ENCODE measurements around the gene IQGAP2.
"Not testable (repeated sequence)": the region's sequence is repeated elsewhere in the genome, so short reads cannot be mapped to it uniquely, and the experiment has no call there.

IQGAP2 gene

GRCh38 chr5:76737846-76738245, 334.8 kb downstream of the IQGAP2 start:
- no peak overlapping the region for H3K4me2 ChIP-seq (ENCODE audit: low read depth, low read length, poor library complexity, severe bottlenecking)
- H3K36me3 ChIP-seq (ENCODE audit: low read length): no peaks in the 10 kb centered on the region
- H3K9ac ChIP-seq (ENCODE audit: low read length): no peak overlapping the region
- no peaks in the 10 kb centered on the region for H3K9me2 ChIP-seq (replicated peaks; ENCODE audit: insufficient read depth, low read length)
- no peak for TF ChIP-seq EZH2phosphoT487 (conservative IDR thresholded peaks at IDR 0.05; ENCODE audit: low read length)
- TF ChIP-seq CTCF (IDR thresholded peaks at IDR 0.05; ENCODE audit: insufficient read depth, low read length, poor library complexity, severe bottlenecking): no peak
- no peak overlapping the region for H2AFZ ChIP-seq (ENCODE audit: low read depth, low read length, severe bottlenecking)
- no peak overlapping the region for H3K27ac ChIP-seq (ENCODE audit: low read depth, low read length)
- H3K79me2 ChIP-seq (ENCODE audit: insufficient read depth, low read length): no peaks in the 10 kb centered on the region
- no peak overlapping the region for H3K4me3 ChIP-seq (ENCODE audit: insufficient read depth, low read length, poor library complexity, severe bottlenecking)
- H3K27me3 ChIP-seq (ENCODE audit: low read length): no peaks in the 10 kb centered on the region; the same call in 1 of the 2 replicates
- no peaks in the 10 kb centered on the region for H3F3A ChIP-seq (ENCODE audit: insufficient read depth)
- H3K9me3 ChIP-seq (ENCODE audit: insufficient read depth, low read length): no peaks in the 10 kb centered on the region
- no peaks in the 10 kb centered on the region for H4K20me1 ChIP-seq (ENCODE audit: low read depth, low read length)

GRCh38 chr5:76741506-76741905, 338.4 kb downstream of the IQGAP2 start:
- not testable (repeated sequence) for H3K79me2 ChIP-seq (ENCODE audit: insufficient read depth, low read length); H3K27ac ChIP-seq (ENCODE audit: low read depth, low read length); H3K4me3 ChIP-seq (ENCODE audit: insufficient read depth, low read length, poor library complexity, severe bottlenecking); H3K27me3 ChIP-seq (ENCODE audit: low read length); H3F3A ChIP-seq (ENCODE audit: insufficient read depth); H3K4me2 ChIP-seq (ENCODE audit: low read depth, low read length, poor library complexity, severe bottlenecking); H2AFZ ChIP-seq (ENCODE audit: low read depth, low read length, severe bottlenecking); H3K9me3 ChIP-seq (ENCODE audit: insufficient read depth, low read length); H3K9ac ChIP-seq (ENCODE audit: low read length); H3K9me2 ChIP-seq (replicated peaks; ENCODE audit: insufficient read depth, low read length); H4K20me1 ChIP-seq (ENCODE audit: low read depth, low read length); H3K36me3 ChIP-seq (ENCODE audit: low read length)

- Histone ChIP-seq H3K36me3 (ENCODE audit: low read length) (no peaks in the 10 kb centered on the region), H3K27me3 (ENCODE audit: low read length) (no peaks in the 10 kb centered on the region), H3K9ac (ENCODE audit: low read length) (no peak overlapping the region), H3K9me2 (replicated peaks; ENCODE audit: insufficient read depth, low read length) (no peaks in the 10 kb centered on the region), H3F3A (ENCODE audit: insufficient read depth) (no peaks in the 10 kb centered on the region), H3K4me2 (ENCODE audit: low read depth, low read length, poor library complexity, severe bottlenecking) (no peak overlapping the region), H3K79me2 (ENCODE audit: insufficient read depth, low read length) (no peaks in the 10 kb centered on the region), H3K9me3 (ENCODE audit: insufficient read depth, low read length) (no peaks in the 10 kb centered on the region), H4K20me1 (ENCODE audit: low read depth, low read length) (no peaks in the 10 kb centered on the region), H3K27ac (ENCODE audit: low read depth, low read length) (no peak overlapping the region), H3K4me3 (ENCODE audit: insufficient read depth, low read length, poor library complexity, severe bottlenecking) (no peak overlapping the region), H2AFZ (ENCODE audit: low read depth, low read length, severe bottlenecking) (no peak overlapping the region)
- TF ChIP-seq CTCF (IDR thresholded peaks at IDR 0.05; ENCODE audit: insufficient read depth, low read length, poor library complexity, severe bottlenecking): no peak
- TF ChIP-seq EZH2phosphoT487 (conservative IDR thresholded peaks at IDR 0.05; ENCODE audit: low read length): no peak
Observed at GRCh38 chr5:76742583-76742982, 339.5 kb downstream of the IQGAP2 start.

GRCh38 chr5:76744632-76745031, 341.5 kb downstream of the IQGAP2 start:
- H3K27ac ChIP-seq (ENCODE audit: low read depth, low read length): no peak overlapping the region
- no peaks in the 10 kb centered on the region for H3F3A ChIP-seq (ENCODE audit: insufficient read depth)
- no peaks in the 10 kb centered on the region for H3K36me3 ChIP-seq (ENCODE audit: low read length)
- no peaks in the 10 kb centered on the region for H3K9me3 ChIP-seq (ENCODE audit: insufficient read depth, low read length)
- no peaks in the 10 kb centered on the region for H4K20me1 ChIP-seq (ENCODE audit: low read depth, low read length)
- no peaks in the 10 kb centered on the region for H3K27me3 ChIP-seq (ENCODE audit: low read length)
- no peak overlapping the region for H3K4me3 ChIP-seq (ENCODE audit: insufficient read depth, low read length, poor library complexity, severe bottlenecking)
- H3K9ac ChIP-seq (ENCODE audit: low read length): no peak overlapping the region
- H3K79me2 ChIP-seq (ENCODE audit: insufficient read depth, low read length): no peaks in the 10 kb centered on the region
- TF ChIP-seq CTCF (IDR thresholded peaks at IDR 0.05; ENCODE audit: insufficient read depth, low read length, poor library complexity, severe bottlenecking) (no peak), EZH2phosphoT487 (conservative IDR thresholded peaks at IDR 0.05; ENCODE audit: low read length) (no peak)
- no peak overlapping the region for H2AFZ ChIP-seq (ENCODE audit: low read depth, low read length, severe bottlenecking)
- H3K9me2 ChIP-seq (replicated peaks; ENCODE audit: insufficient read depth, low read length): no peaks in the 10 kb centered on the region
- no peak overlapping the region for H3K4me2 ChIP-seq (ENCODE audit: low read depth, low read length, poor library complexity, severe bottlenecking)

Data from SU-DHL-6 (cell line).